GM20000 (cell line): ENCODE measurements around the gene OCLN.

Experiments
- DNase-seq: peaks from one replicate; pipeline ENCODE4 v3.0.0; 2012; ENCODE audit warnings: low spot score
- TF ChIP-seq, protein P1 (sequence below): IDR thresholded peaks from 2 replicates; pipeline ENCODE4 v1.5.1; 2012; ENCODE audit warnings: mild to moderate bottlenecking, control low read depth; ENCODE audit errors: extremely low read depth, missing control alignments

The OCLN gene

DNA sequence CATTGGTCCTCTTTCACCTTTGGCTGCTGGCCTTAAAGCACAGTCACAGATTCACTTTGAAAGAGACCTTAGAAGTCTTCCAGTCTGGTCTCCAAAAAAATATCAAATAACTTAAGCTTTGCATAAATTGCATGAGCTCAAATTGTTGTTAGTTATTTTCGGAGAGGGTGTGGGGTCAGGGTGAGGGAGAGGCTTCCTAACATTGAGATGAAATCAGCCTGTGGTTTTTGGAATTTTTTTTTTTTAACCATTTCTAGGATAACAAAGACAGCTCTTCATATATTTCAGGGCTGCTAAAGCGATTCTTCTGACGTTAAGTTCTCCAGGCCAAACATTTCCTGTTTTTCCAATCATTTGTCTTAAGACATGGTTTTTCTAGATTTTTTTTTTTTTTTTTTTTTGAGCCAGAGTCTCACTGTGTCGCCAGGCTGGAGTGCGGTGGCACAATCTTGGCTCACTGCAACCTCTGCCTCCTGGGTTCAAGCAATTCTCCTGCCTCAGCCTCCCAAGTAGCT, 4.5 kb downstream of the OCLN start:
- no peak for DNase-seq
- TF ChIP-seq, protein P1, sequence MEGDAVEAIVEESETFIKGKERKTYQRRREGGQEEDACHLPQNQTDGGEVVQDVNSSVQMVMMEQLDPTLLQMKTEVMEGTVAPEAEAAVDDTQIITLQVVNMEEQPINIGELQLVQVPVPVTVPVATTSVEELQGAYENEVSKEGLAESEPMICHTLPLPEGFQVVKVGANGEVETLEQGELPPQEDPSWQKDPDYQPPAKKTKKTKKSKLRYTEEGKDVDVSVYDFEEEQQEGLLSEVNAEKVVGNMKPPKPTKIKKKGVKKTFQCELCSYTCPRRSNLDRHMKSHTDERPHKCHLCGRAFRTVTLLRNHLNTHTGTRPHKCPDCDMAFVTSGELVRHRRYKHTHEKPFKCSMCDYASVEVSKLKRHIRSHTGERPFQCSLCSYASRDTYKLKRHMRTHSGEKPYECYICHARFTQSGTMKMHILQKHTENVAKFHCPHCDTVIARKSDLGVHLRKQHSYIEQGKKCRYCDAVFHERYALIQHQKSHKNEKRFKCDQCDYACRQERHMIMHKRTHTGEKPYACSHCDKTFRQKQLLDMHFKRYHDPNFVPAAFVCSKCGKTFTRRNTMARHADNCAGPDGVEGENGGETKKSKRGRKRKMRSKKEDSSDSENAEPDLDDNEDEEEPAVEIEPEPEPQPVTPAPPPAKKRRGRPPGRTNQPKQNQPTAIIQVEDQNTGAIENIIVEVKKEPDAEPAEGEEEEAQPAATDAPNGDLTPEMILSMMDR, result no peak

GRCh38 chr5:69498384-69498783, 5.8 kb downstream of the OCLN start:
- DNase-seq, result no peak
- TF ChIP-seq, protein P1, result no peak

DNA sequence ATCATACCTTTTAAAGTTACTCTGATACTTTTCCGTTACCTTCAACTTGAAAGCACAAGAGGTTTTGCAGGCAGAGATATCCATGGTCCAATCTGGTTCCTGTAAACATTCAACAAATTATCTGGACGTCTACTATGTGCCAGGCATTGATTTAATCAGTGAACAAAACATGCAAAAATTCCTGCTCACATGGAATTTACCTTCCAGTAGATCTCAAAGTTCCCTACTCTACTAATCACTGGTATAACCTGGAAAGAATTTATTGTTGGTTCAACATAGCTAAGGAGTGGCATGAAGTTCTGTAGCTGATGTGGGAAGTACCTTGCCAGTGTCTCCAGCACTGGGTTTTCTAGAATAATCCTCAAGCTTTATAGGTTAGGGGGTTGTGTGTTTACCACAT, 9.8 kb downstream of the OCLN start:
- no peak for DNase-seq
- TF ChIP-seq, protein P1, result no peak

- no peak for DNase-seq
- TF ChIP-seq, protein P1, result no peak
Observed at GRCh38 chr5:69502767-69503488, 10.3 kb downstream of the OCLN start.

- DNase-seq, result no peak
- TF ChIP-seq, protein P1, result no peak
Observed at GRCh38 chr5:69504036-69504435, 11.4 kb downstream of the OCLN start.

GRCh38 chr5:69505306-69505705, 12.7 kb downstream of the OCLN start:
- DNase-seq, result no peak
- TF ChIP-seq, protein P1, result no peak

- DNase-seq, result peak; percentile 38
- TF ChIP-seq, protein P1, result no peak
Observed at GRCh38 chr5:69509212-69509611, 16.6 kb downstream of the OCLN start.
